CD4-positive, alpha-beta memory T cell (primary cell): ENCODE data around the gene ENOX2. TPM values are rescaled to one million over a fixed set of nuclear protein-coding genes. Genes with fewer than 3 reads are reported as not detected.
"Not testable (repeated sequence)": the region's sequence is repeated elsewhere in the genome, so short reads cannot be mapped to it uniquely, and the experiment has no call there.

ENCODE experiments used
- CTCF ChIA-PET: fragments of 350-600 bp; sonication (Branson Sonifier 250); formaldehyde crosslinking; loops from one replicate; lab custom pipeline; 2021; ENCODE audit warnings: inconsistent platforms; ENCODE audit not compliant: partially characterized antibody; lab: Charles Lee
- POLR2A ChIA-PET: fragments of 350-600 bp; sonication (Branson Sonifier 250); formaldehyde crosslinking; loops from one replicate; lab custom pipeline; 2021; ENCODE audit not compliant: partially characterized antibody; lab: Charles Lee
- DNase-seq, 5 donors: peaks; one replicate each; pipeline versions ENCODE4 v3.0.0 to v3.0.0-alpha.2; 2020 to 2022; ENCODE audit warnings: mixed read lengths in 1 of 5
- H3K27ac ChIP-seq: one replicate; pipeline ENCODE4 v1.7.0; 2013; ENCODE audit warnings: low read depth, low read length
- H3K27me3 ChIP-seq: 2 replicates; pipeline ENCODE4 v1.7.0; 2013; ENCODE audit warnings: mild to moderate bottlenecking, low read length, moderate library complexity; ENCODE audit not compliant: insufficient read depth
- H3K36me3 ChIP-seq: 2 replicates; pipeline ENCODE4 v1.7.0; 2013; ENCODE audit warnings: mild to moderate bottlenecking, low read length, moderate library complexity; ENCODE audit not compliant: insufficient read depth
- H3K4me1 ChIP-seq: 2 replicates; pipeline ENCODE4 v1.7.0; 2013; ENCODE audit warnings: mild to moderate bottlenecking, low read length, moderate library complexity; ENCODE audit not compliant: insufficient read depth
- H3K4me3 ChIP-seq, 2 donors: one replicate each; pipeline ENCODE4 v1.7.0; 2013; ENCODE audit warnings: low read length in 2 of 2, mild to moderate bottlenecking in 1 of 2
- H3K9me3 ChIP-seq, 2 donors: one replicate each; pipeline ENCODE4 v1.7.0; 2013; ENCODE audit warnings: low read length in 2 of 2, control low read depth in 1 of 2; ENCODE audit not compliant: control insufficient read depth in 1 of 2
- H3K27ac Mint-ChIP-seq, 7 donors: one replicate each; pipeline ENCODE4 v1.8.0; 2020 to 2021; ENCODE audit warnings: mixed read lengths in 7 of 7, mild to moderate bottlenecking in 6 of 7, inconsistent platforms in 3 of 7, moderate library complexity in 3 of 7
- H3K27me3 Mint-ChIP-seq, 2 donors: one replicate each; pipeline ENCODE4 v1.8.0; 2020 to 2021; ENCODE audit warnings: mixed read lengths in 2 of 2
- H3K36me3 Mint-ChIP-seq, 2 donors: one replicate each; pipeline ENCODE4 v1.8.0; 2020 to 2021; ENCODE audit warnings: mixed read lengths in 2 of 2, inconsistent platforms in 1 of 2, mild to moderate bottlenecking in 1 of 2
- H3K4me1 Mint-ChIP-seq, 4 donors: one replicate each; pipeline ENCODE4 v1.8.0; 2020 to 2021; ENCODE audit warnings: mixed read lengths in 4 of 4, mild to moderate bottlenecking in 1 of 4
- H3K4me3 Mint-ChIP-seq, 8 donors: one replicate each; pipeline ENCODE4 v1.8.0; 2020 to 2021; ENCODE audit warnings: mixed read lengths in 8 of 8, mild to moderate bottlenecking in 7 of 8, moderate library complexity in 6 of 8, inconsistent platforms in 3 of 8
- H3K9me3 Mint-ChIP-seq, 8 donors: one replicate each; pipeline ENCODE4 v1.8.0; 2020 to 2021; ENCODE audit warnings: mixed read lengths in 8 of 8, mild to moderate bottlenecking in 5 of 8, inconsistent platforms in 3 of 8, moderate library complexity in 1 of 8
- intact Hi-C: fragments of 100-400 bp; cut with micrococcal nuclease; formaldehyde crosslinking; loops from one replicate; pipeline ENCODE4 v1.15.1; 2023
- polyA plus RNA-seq, 2 donors: library from polyadenylated mRNA; unstranded; fragments of 300-500 nt; fragmentation: Illumina TruSeq; gene quantifications; one replicate each; pipeline ENCODE4 v1.2.3, GENCODE V29; 2021
- total RNA-seq, 2 experiments: library from RNA; stranded (reverse); gene quantifications; one replicate each; pipeline ENCODE4 v1.2.3, GENCODE V29; 2021

ENOX2 gene, protein sequence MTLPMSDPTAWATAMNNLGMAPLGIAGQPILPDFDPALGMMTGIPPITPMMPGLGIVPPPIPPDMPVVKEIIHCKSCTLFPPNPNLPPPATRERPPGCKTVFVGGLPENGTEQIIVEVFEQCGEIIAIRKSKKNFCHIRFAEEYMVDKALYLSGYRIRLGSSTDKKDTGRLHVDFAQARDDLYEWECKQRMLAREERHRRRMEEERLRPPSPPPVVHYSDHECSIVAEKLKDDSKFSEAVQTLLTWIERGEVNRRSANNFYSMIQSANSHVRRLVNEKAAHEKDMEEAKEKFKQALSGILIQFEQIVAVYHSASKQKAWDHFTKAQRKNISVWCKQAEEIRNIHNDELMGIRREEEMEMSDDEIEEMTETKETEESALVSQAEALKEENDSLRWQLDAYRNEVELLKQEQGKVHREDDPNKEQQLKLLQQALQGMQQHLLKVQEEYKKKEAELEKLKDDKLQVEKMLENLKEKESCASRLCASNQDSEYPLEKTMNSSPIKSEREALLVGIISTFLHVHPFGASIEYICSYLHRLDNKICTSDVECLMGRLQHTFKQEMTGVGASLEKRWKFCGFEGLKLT
- total RNA-seq: 10 to 100 TPM; 13.6 to 13.7 TPM
- polyA plus RNA-seq: 10 to 100 TPM; 16.2 to 19.3 TPM

DNA sequence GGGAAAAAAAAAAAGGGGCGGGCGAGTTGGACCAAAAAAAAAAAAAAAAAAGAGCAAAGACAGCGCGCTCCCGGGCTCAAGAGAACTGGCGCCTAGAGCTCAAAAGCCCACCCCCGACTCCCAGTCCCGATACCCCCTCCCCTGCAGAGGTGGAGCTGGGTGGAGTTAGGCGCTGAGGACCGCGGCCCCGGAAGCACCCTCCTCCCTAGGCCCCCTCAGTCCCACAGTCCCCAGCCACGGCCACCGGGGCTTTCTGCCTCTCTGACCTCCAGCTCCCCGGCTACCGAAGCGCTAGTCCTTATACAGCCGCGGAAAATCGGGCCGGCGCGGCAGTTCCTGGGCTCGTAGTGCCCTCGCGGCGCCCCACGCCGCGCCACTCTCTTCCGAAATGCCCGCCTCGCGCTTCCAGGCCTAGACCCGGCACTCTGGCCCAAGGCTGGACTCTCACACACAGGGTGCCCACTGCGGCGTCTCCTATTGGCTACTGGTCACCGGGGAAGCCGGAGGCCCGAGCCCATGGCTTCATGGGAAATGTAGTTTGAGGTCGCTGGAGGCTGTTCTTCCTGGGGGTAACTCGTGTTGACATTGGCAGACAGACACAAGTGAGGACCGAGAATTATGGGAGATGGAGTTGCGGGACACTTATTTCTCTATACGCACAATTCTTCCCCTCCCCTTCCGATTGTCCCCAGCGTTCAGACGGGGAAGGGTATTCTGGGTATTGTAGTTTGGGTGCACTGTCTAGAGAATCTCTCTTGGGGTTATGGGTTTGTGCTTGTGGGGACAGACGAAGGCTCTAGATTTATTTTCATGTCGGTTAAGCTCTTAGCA lies at the start of gene ENOX2:
Gene ENOX2, minus strand, starts transcription at position 427 of the 831 bp plus-strand sequence. CDS start 199,993 bp downstream, outside the sequence.
- Mint-ChIP-seq H3K4me1 (peaks cover 0 to 9% (median 7%) of the 10 kb centered on the region in 4 donors), H3K9me3 (peaks cover 0 to 2% (median 0%) of the 10 kb centered on the region in 8 donors), H3K27ac (peak within 1 kb of the TSS in 5 of 7 donors; percentile 72 to 90 (median 75)), H3K27me3 (no peaks in the 10 kb centered on the region), H3K4me3 (no peak within 1 kb of the TSS), H3K36me3 (peaks cover 0 to 6% of the 10 kb centered on the region in 2 donors)
- H3K27ac ChIP-seq: peak within 1 kb of the TSS; percentile 85
- POLR2A ChIA-PET: interaction anchor here (0.9 to 1.2 kb wide), 2 partner anchors 55 to 496 kb away, joined by 3 read pairs; no protein-coding TSS in a partner anchor
- DNase-seq: peak; percentile 83 to 92 (median 86)
- CTCF ChIA-PET: interaction anchor here (1.2 to 3.0 kb wide), 2 partner anchors 14 to 88 kb away, joined by 3 to 16 read pairs; no protein-coding TSS in a partner anchor
- H3K27me3 ChIP-seq: no peaks in the 10 kb centered on the region
- no peaks in the 10 kb centered on the region for H3K36me3 ChIP-seq
- H3K4me1 ChIP-seq: peaks cover 3% of the 10 kb centered on the region
- H3K9me3 ChIP-seq: no peaks in the 10 kb centered on the region
- peak within 1 kb of the TSS; percentile 47 to 80 for H3K4me3 ChIP-seq
- intact Hi-C loops: loop anchor here (1.0 to 10.0 kb wide), 5 partner anchors 501 to 1296 kb away; partner anchors contain the start of genes RBMX2, SLC25A14 and ZNF280C

- DNase-seq: no peak
- H3K9me3 ChIP-seq: no peaks in the 10 kb centered on the region
- Mint-ChIP-seq H3K36me3 (no peaks in the 10 kb centered on the region), H3K27me3 (peaks cover 8 to 9% of the 10 kb centered on the region in 2 donors), H3K27ac (no peak overlapping the region), H3K4me1 (no peaks in the 10 kb centered on the region), H3K4me3 (no peak overlapping the region), H3K9me3 (peaks cover 0 to 15% (median 5%) of the 10 kb centered on the region in 8 donors)
- ChIA-PET CTCF (no interaction called here), POLR2A (interaction anchor here (0.9 kb wide), 1 partner anchor 9 kb away, joined by 3 read pairs; no protein-coding TSS in a partner anchor)
- H3K27ac ChIP-seq: no peak overlapping the region
- H3K36me3 ChIP-seq: no peaks in the 10 kb centered on the region
- no peaks in the 10 kb centered on the region for H3K4me1 ChIP-seq
- intact Hi-C loops: no loop called here
- H3K4me3 ChIP-seq: no peak overlapping the region
- H3K27me3 ChIP-seq: no peaks in the 10 kb centered on the region
These were observed 49.4 kb upstream of the ENOX2 start for GRCh38 chrX:130952266-130953043.

- Mint-ChIP-seq H3K4me1 (no peaks in the 10 kb centered on the region), H3K9me3 (peaks cover 0 to 16% (median 7%) of the 10 kb centered on the region in 8 donors), H3K27me3 (peaks cover 7 to 11% of the 10 kb centered on the region in 2 donors), H3K36me3 (no peaks in the 10 kb centered on the region), H3K27ac (no peak overlapping the region), H3K4me3 (no peak overlapping the region)
- no peak overlapping the region for H3K4me3 ChIP-seq
- intact Hi-C loops: no loop called here
- H3K36me3 ChIP-seq: no peaks in the 10 kb centered on the region
- no peaks in the 10 kb centered on the region for H3K4me1 ChIP-seq
- DNase-seq: no peak
- no peaks in the 10 kb centered on the region for H3K27me3 ChIP-seq
- H3K9me3 ChIP-seq: no peaks in the 10 kb centered on the region
- ChIA-PET CTCF (no interaction called here), POLR2A (interaction anchor here (1.0 kb wide), 1 partner anchor 8 kb away, joined by 3 read pairs; no protein-coding TSS in a partner anchor)
- H3K27ac ChIP-seq: no peak overlapping the region
These were observed 41.2 kb upstream of the ENOX2 start for GRCh38 chrX:130944230-130944629.

- no peak overlapping the region for H3K4me3 ChIP-seq
- no peak for DNase-seq
- H3K4me1 Mint-ChIP-seq: no peaks in the 10 kb centered on the region
- H3K27me3 ChIP-seq: no peaks in the 10 kb centered on the region
- ChIA-PET POLR2A (no interaction called here), CTCF (no interaction called here)
- no peak overlapping the region for H3K4me3 Mint-ChIP-seq
- H3K36me3 Mint-ChIP-seq: no peaks in the 10 kb centered on the region
- H3K27ac Mint-ChIP-seq: no peak overlapping the region
- H3K27ac ChIP-seq: no peak overlapping the region
- peaks cover 0 to 3% (median 0%) of the 10 kb centered on the region in 8 donors for H3K9me3 Mint-ChIP-seq
- intact Hi-C loops: no loop called here
- H3K36me3 ChIP-seq: no peaks in the 10 kb centered on the region
- H3K9me3 ChIP-seq: no peaks in the 10 kb centered on the region
- no peaks in the 10 kb centered on the region for H3K4me1 ChIP-seq
- peaks cover 0 to 1% of the 10 kb centered on the region in 2 donors for H3K27me3 Mint-ChIP-seq
These were observed 34.1 kb upstream of the ENOX2 start for GRCh38 chrX:130937101-130937500.

GRCh38 chrX:130933358-130933757 lies 30.3 kb upstream of the ENOX2 start:
- peaks cover 0 to 1% (median 0%) of the 10 kb centered on the region in 8 donors for H3K9me3 Mint-ChIP-seq
- no peak for DNase-seq
- no peaks in the 10 kb centered on the region for H3K4me1 ChIP-seq
- H3K27ac ChIP-seq: no peak overlapping the region
- H3K36me3 Mint-ChIP-seq: no peaks in the 10 kb centered on the region
- H3K4me1 Mint-ChIP-seq: no peaks in the 10 kb centered on the region
- H3K27me3 ChIP-seq: no peaks in the 10 kb centered on the region
- ChIA-PET CTCF (no interaction called here), POLR2A (no interaction called here)
- peaks cover 1 to 2% of the 10 kb centered on the region in 2 donors for H3K27me3 Mint-ChIP-seq
- H3K4me3 ChIP-seq: no peak overlapping the region
- H3K36me3 ChIP-seq: no peaks in the 10 kb centered on the region
- H3K4me3 Mint-ChIP-seq: no peak overlapping the region
- intact Hi-C loops: no loop called here
- H3K27ac Mint-ChIP-seq: no peak overlapping the region
- no peaks in the 10 kb centered on the region for H3K9me3 ChIP-seq

GRCh38 chrX:130920405-130920804 lies 17.4 kb upstream of the ENOX2 start:
- H3K27me3 ChIP-seq, H3K4me1 Mint-ChIP-seq, H3K4me3 Mint-ChIP-seq, H3K9me3 Mint-ChIP-seq, H3K4me3 ChIP-seq, intact Hi-C loops, H3K27ac ChIP-seq, DNase-seq, POLR2A ChIA-PET, H3K27ac Mint-ChIP-seq, CTCF ChIA-PET, H3K36me3 ChIP-seq, H3K36me3 Mint-ChIP-seq, H3K9me3 ChIP-seq, H3K27me3 Mint-ChIP-seq, H3K4me1 ChIP-seq: not testable (repeated sequence)
